T47D (cell line): ENCODE measurements around the gene ITGB5.
A peak's percentile ranks its signal among the peaks of the same experiment; 100 is the strongest.

ENCODE experiments used
- DNase-seq, 2 experiments: peaks; one replicate each; pipeline versions ENCODE4 v3.0.0 to v3.0.0-alpha.2; 2011 to 2012; ENCODE audit warnings: low read depth in 1 of 2, low spot score in 1 of 2
- JUND ChIP-seq: IDR thresholded peaks from 2 replicates; pipeline ENCODE4 v1.6.1; 2012; ENCODE audit warnings: low read depth
- in situ Hi-C: cut with HindIII; loops from 2 replicates; pipeline ENCODE4 v1.10.0; 2016; ENCODE audit warnings: low sequenced_read_pairs, low pct_unique_long_range_greater_than_20kb

Gene ITGB5

DNA sequence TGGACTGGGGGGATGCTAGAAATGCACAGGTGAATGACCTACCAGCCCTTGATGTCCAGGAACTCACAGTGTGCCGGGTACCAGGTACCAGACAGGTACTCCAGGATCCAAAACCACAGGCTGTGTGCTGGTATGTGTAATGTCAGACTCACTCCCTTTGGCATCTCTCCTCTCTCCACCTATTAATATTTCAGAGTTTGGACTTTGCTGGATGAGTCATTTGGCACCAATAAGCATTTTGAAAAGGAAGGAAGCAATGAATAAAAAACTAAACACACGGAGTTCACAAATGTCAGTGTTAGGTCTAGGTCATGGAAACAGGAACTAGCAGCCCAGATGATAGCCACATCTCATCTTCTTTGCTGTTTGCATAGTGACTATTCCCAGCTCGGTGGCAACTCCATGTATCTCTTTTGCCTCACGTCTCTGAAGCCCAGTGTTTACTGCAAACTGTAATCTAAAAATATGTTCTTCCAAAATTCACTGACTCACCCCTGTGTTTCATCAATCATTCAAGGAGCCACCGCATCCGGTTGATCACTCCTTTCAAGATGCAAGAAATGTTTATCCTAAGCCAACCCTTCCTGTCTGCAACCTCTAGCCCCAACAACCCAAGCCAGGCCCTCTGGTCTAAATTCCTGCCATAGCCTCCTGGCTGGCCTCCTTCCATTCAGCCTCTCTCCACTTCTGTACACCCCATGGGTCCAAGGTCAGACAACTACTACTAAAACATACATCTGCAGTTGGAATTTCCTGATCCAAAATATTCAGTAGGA lies 8.4 kb downstream of the ITGB5 start:
- 0 out of 2 replicates have a peak, but pooled peaks have one; percentile 12 for TF ChIP-seq JUND
- DNase-seq = peak; percentile 31 to 42
- in situ Hi-C loops = no loop called here

- no peak for DNase-seq
- no peak for TF ChIP-seq JUND
- in situ Hi-C loops = no loop called here
Measured at GRCh38 chr3:124877674-124878073, 9.5 kb downstream of the ITGB5 start.

DNA sequence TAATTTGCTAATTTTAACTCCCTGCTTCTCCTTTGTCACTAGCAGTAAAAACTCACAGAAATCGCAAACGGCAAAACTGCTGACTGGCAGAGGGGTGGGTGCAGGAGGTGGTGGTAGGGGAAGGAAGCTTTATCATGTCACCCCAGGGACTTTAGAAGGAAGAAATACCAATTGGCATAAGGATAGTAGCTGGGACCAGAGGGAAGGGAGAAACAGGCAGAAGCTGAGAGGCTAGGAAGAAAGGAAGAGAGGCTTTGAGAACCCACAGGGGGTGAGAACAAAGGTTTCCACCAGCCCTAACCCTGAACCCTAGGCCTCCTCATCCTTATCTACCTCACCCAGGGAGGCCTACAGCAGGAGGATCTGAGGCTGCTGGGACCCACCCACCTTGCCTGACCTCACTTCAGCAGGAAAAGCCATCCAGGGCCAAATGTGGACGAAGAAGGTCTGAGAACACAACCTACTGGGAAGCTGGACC lies 10.7 kb downstream of the ITGB5 start:
- DNase-seq = no peak
- no peak for TF ChIP-seq JUND
- in situ Hi-C loops = no loop called here

DNA sequence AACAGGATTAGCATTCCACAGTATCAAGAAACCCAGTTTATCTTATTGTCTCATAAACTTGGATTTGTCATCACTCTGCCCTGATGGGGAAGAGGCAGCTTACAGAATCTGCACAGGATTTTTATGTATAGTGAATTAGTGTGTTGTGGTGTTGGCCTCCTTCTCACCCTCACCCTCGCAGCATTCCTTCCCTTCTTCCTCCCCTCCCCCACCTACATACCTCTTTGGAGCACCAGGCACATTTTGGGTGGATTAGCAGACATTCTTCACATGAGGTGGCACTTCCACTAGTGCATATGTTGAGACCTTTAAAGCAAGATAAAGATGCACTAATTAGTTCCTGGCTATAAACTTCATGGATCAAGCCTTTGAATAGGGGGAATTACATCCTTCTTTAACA lies 13.9 kb downstream of the ITGB5 start:
- in situ Hi-C loops = no loop called here
- no peak for TF ChIP-seq JUND
- DNase-seq = no peak

DNA sequence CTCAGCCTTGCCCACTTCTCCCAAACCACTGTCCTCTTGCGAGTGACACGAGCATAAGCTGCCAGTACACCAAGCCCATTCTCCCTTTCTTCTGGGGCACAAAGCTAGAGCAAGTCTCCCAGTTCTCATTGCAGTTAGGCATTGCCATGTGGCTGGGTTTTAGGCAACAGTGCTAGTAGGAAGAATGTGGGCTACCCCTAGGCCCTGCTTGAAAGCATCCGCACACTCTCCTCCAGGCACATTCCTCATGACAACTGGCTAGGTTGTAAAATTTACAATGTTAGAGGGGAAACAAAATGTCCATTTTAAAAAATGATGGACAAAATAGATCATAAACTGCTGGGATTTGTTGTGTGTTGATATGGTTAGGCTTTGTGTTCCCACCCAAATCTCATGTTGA lies 19.7 kb downstream of the ITGB5 start:
- TF ChIP-seq JUND = no peak
- DNase-seq = no peak
- in situ Hi-C loops = no loop called here

- no peak for TF ChIP-seq JUND
- in situ Hi-C loops = no loop called here
- no peak for DNase-seq
Measured at GRCh38 chr3:124862006-124862405, 25.2 kb downstream of the ITGB5 start.

DNA sequence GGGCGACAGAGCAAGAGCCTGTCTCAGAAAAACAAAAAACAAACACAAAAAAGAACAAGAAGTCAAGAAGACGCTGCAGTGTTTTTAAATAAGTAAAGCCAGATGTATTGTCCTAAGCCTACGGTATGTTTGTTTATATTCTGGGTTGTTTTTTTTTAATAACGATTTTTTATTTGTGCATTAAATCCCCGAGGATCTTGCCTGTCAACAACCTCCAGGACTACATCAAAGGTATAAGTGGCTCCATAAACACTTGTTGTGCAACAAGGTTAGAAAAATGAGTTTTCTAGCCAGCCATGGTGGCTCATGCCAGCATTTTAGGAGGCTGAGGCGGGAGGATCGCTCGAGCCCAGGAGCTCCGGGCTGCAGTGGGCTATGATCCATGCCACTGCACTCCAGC lies 26.1 kb downstream of the ITGB5 start:
- in situ Hi-C loops = no loop called here
- DNase-seq = no peak
- TF ChIP-seq JUND = no peak

DNA sequence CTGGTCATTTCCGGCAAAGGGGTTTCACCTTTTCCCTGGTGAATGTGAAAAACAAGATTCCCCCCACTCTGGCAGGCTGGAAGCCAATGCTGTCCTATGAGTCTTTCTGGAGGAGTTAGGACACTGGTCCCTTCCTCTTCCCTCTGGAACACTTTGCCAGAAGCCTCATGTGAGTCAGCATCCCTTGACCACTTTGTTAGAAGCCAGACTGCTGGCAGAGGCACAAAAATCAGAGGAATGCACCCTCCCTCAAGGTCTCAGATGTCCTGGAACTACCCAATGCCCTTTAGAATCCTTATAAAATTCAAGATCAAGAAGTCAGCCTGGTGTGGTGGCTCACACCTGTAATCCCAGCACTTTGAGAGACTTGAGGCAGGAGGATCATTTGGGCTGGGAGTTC lies 26.6 kb downstream of the ITGB5 start:
- no peak for TF ChIP-seq JUND
- in situ Hi-C loops = no loop called here
- DNase-seq = peak in 1 of 2 experiments; percentile 89

GRCh38 chr3:124859025-124859424 lies 28.1 kb downstream of the ITGB5 start:
- in situ Hi-C loops = no loop called here
- TF ChIP-seq JUND = no peak
- no peak for DNase-seq

GRCh38 chr3:124858275-124858674 lies 28.9 kb downstream of the ITGB5 start:
- no peak for TF ChIP-seq JUND
- in situ Hi-C loops = no loop called here
- DNase-seq = no peak

GRCh38 chr3:124856677-124857076 lies 30.5 kb downstream of the ITGB5 start:
- no peak for DNase-seq
- TF ChIP-seq JUND = no peak
- in situ Hi-C loops = no loop called here

- no peak for DNase-seq
- TF ChIP-seq JUND = no peak
- in situ Hi-C loops = no loop called here
Measured at GRCh38 chr3:124854009-124854408, 33.2 kb downstream of the ITGB5 start.

GRCh38 chr3:124853446-124853845 lies 33.7 kb downstream of the ITGB5 start:
- TF ChIP-seq JUND = no peak
- in situ Hi-C loops = no loop called here
- peak; percentile 32 to 79 for DNase-seq

DNA sequence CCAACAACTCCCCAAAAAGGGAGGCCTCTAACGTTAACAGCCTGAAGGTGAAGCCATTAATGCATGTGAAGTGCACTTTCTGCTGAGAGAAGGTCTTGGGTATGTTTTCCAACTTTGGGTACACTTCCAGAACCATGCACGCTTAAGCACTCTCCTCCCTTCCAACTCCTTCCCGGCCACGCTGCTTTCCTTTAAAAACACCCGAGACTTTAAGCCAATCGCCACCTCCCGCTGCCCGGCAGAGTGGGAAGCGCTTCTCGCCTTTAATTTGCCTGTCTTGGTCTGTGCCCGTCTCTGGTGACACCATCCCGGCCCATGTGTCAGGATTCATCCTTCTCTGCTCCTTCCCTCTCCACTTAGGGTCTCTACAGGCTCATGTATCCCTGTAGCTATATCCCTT lies 35.3 kb downstream of the ITGB5 start:
- TF ChIP-seq JUND = no peak
- DNase-seq = no peak
- in situ Hi-C loops = no loop called here
